Lung (tissue), 16 donors: ENCODE data around the gene ZSCAN16. TPM values are rescaled to one million over a fixed set of nuclear protein-coding genes. Genes with fewer than 3 reads are reported as not detected.
"Not testable (repeated sequence)": the region's sequence is repeated elsewhere in the genome, so short reads cannot be mapped to it uniquely, and the experiment has no call there.

Experiments
- ATAC-seq: fragments of 200-7000 bp; cut with Tn5 transposase; one replicate; pipeline ENCODE4 v1.9.1; 2020; ENCODE audit warnings: moderate number of reproducible peaks; ENCODE audit not compliant: insufficient read depth, low FRiP score
- DNase-seq, 3 donors: peaks; one replicate each; pipeline ENCODE4 v3.0.0-alpha.2; 2013 to 2017
- H3K27ac ChIP-seq, 2 donors: one replicate each; pipeline ENCODE4 v1.5.1; 2013; ENCODE audit warnings: mild to moderate bottlenecking in 2 of 2, moderate library complexity in 2 of 2, control low read depth in 1 of 2, inconsistent platforms in 1 of 2, low read depth in 1 of 2, low read length in 1 of 2
- H3K27me3 ChIP-seq, 3 donors: one replicate each; pipeline ENCODE4 v1.5.1; 2013; ENCODE audit warnings: low read length in 2 of 3; ENCODE audit not compliant: control insufficient read depth in 3 of 3, insufficient read depth in 3 of 3
- H3K36me3 ChIP-seq, 4 donors: one replicate each; pipeline ENCODE4 v1.5.1; 2013; ENCODE audit warnings: low read length in 4 of 4, mild to moderate bottlenecking in 1 of 4, moderate library complexity in 1 of 4; ENCODE audit not compliant: control insufficient read depth in 4 of 4, insufficient read depth in 4 of 4
- H3K4me1 ChIP-seq, 5 donors: one replicate each; pipeline ENCODE4 v1.5.1; 2013; ENCODE audit warnings: low read length in 5 of 5, mild to moderate bottlenecking in 2 of 5, moderate library complexity in 1 of 5; ENCODE audit not compliant: control insufficient read depth in 5 of 5, insufficient read depth in 5 of 5
- H3K4me3 ChIP-seq: one replicate; pipeline ENCODE4 v1.5.1; 2013; ENCODE audit warnings: mild to moderate bottlenecking, control low read depth, moderate library complexity
- H3K9ac ChIP-seq, 2 donors: one replicate each; pipeline ENCODE4 v1.5.1; 2013; ENCODE audit warnings: low read length in 2 of 2, control low read depth in 1 of 2; ENCODE audit not compliant: insufficient read depth in 1 of 2
- H3K9me3 ChIP-seq, 4 donors: one replicate each; pipeline ENCODE4 v1.5.1; 2013; ENCODE audit warnings: low read length in 3 of 4, mild to moderate bottlenecking in 1 of 4, moderate library complexity in 1 of 4; ENCODE audit not compliant: control insufficient read depth in 4 of 4, insufficient read depth in 3 of 4
- WGBS, 2 donors: extraction: QIAGEN DNeasy Blood & Tissue Kit; methylation state at CpG; one replicate each; pipeline ENCODE4 v1.1.7; 2013; 5-methylcytosine and 5-hydroxymethylcytosine counted together
- long read RNA-seq, 5 donors: transcript quantifications; one replicate each; lab custom pipeline, GENCODE V29; 2026
- polyA plus RNA-seq, 2 donors: library from polyadenylated mRNA; stranded (reverse); fragments of 200-250 nt; gene quantifications; one replicate each; pipeline ENCODE4 v1.2.1, GENCODE V29; 2013
- total RNA-seq, 2 donors: library from RNA; depleted of rRNA in 1 of 2; stranded (reverse); fragments of >200 nt in 1 of 2; gene quantifications; one replicate each; pipeline ENCODE4 v1.2.1, GENCODE V29; 2014 to 2021
- TF ChIP-seq, protein P1 (sequence below): IDR thresholded peaks from 2 replicates; pipeline ENCODE4 v1.5.1; 2012; ENCODE audit warnings: mild to moderate bottlenecking; ENCODE audit errors: control extremely low read depth, extremely low read depth
- donor health status: control.
- donor health status: control.
- donor health status: Bipolar disorder and iron deficiency.
- donor health status: healthy.
- donor health status: DM: yes; HTN: yes; CAD: no.

ZSCAN16 gene
- total RNA-seq, result 1 to 10 TPM; 5.0 to 7.1 TPM
- polyA plus RNA-seq, result 10 to 100 TPM in 1 of 2 donors, 1 to 10 TPM in 1; 4.5 to 10.2 TPM
- long read RNA-seq, donor 1, partial matches to known transcripts, result 56 of 57 reads
- long read RNA-seq, donor 1, other reads (novel, unspliced or antisense), result 0 of 57 reads
- long read RNA-seq, donor 2, result 0 reads
- long read RNA-seq, donor 3, result 0 reads
- long read RNA-seq, donor 4, partial matches to known transcripts, result 31 of 32 reads
- long read RNA-seq, donor 4, other reads (novel, unspliced or antisense), result 0 of 32 reads
- long read RNA-seq, donor 5, partial matches to known transcripts, result 67 of 68 reads
- long read RNA-seq, donor 5, other reads (novel, unspliced or antisense), result 0 of 68 reads

DNA sequence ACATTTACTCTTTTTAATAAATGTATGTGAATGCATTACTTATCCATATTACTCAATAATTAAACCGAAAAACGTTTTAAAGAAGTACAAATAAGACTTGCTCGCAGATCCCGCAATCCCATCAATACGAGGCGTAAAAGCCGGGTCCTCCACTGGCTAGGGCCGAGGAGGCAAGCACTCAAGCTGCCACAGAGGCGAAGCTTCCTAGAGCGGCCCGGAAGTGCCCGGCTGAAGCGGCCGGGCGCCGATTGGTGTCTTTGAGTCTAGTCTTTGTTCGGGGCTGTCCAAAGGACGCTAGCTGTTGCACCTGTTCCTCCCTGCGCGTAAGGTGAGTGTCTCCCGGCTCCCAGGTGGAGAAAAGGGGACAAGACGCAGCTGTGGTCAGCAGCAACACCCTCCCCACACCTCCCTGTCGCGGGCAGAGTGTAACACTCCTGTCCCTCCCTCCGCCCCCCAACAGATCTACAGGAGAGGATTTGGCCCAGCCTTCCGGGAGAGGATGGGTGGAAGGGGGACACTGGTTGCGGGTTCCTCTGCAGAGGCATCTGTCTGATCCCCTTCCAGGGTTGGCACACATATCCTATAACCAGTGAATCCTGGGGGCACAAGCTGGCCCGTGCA is at the start of gene ZSCAN16:
Gene ZSCAN16 (plus strand): TSS at position 260 of the 621 bp plus-strand sequence. CDS start 835 bp downstream, outside the sequence.
- H3K27me3 ChIP-seq, result no peaks in the 10 kb centered on the region
- WGBS, 2 donors, result 0% methylated on average over 28 of the region's 28 CpGs
- H3K9ac ChIP-seq, result peak within 1 kb of the TSS; percentile 83 to 89
- peak; percentile 99 for ATAC-seq
- H3K27ac ChIP-seq, result peak within 1 kb of the TSS; percentile 58 to 88
- no peaks in the 10 kb centered on the region for H3K9me3 ChIP-seq
- peak within 1 kb of the TSS; percentile 65 for H3K4me3 ChIP-seq
- DNase-seq, result peak; percentile 75 to 90 (median 81)
- TF ChIP-seq, protein P1, sequence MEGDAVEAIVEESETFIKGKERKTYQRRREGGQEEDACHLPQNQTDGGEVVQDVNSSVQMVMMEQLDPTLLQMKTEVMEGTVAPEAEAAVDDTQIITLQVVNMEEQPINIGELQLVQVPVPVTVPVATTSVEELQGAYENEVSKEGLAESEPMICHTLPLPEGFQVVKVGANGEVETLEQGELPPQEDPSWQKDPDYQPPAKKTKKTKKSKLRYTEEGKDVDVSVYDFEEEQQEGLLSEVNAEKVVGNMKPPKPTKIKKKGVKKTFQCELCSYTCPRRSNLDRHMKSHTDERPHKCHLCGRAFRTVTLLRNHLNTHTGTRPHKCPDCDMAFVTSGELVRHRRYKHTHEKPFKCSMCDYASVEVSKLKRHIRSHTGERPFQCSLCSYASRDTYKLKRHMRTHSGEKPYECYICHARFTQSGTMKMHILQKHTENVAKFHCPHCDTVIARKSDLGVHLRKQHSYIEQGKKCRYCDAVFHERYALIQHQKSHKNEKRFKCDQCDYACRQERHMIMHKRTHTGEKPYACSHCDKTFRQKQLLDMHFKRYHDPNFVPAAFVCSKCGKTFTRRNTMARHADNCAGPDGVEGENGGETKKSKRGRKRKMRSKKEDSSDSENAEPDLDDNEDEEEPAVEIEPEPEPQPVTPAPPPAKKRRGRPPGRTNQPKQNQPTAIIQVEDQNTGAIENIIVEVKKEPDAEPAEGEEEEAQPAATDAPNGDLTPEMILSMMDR, result no peak
- H3K4me1 ChIP-seq, result peaks cover 0 to 13% (median 3%) of the 10 kb centered on the region in 5 donors
- H3K36me3 ChIP-seq, result peaks cover 3 to 21% (median 9%) of the 10 kb centered on the region in 4 donors

DNA sequence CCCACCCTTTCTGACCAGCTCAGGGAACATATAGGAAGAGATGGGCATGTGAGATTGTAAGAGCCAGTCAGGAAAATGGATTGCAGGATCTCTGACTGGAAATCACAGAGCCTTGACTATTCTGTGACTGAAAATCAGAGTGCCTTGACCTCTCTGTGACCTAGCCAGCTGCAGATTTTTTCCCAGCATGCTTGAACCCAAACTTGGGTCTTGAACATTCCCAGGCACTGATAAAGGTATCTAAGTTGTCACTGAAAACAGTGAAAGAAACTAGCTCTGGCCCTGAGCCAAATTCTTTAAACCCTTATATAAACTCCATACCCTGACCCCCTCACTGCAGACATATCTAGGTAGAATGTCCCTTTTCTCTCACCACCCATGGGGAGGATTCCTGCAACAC is 46.4 kb upstream of the ZSCAN16 start:
- peak in 2 of 3 donors; percentile 1 to 4 for DNase-seq
- TF ChIP-seq, protein P1, result no peak
- Histone ChIP-seq H3K27me3 (no peaks in the 10 kb centered on the region), H3K9ac (no peak overlapping the region), H3K36me3 (peaks cover 0 to 4% (median 0%) of the 10 kb centered on the region in 4 donors), H3K4me3 (no peak overlapping the region), H3K27ac (no peak overlapping the region), H3K4me1 (peaks cover 0 to 6% (median 0%) of the 10 kb centered on the region in 5 donors), H3K9me3 (no peaks in the 10 kb centered on the region)
- no peak for ATAC-seq

DNA sequence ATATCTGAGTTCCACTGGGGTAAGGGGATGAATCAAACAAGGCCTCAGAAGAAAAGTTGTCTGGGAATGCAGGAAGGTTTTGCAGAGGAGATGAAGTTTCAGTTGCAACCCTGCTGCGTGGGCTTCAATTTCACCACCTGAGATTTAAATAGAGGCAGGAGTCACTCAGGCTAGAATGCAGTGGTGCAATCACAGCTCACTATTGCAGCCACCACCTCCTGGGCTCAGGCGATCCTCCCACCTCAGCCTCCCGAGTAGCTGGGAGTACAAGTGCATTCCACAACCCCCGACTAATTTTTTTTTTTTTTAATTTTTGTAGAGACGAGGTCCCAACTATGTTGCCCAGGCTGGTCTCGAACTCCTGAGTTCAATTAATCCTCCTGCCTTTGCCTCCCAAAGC is 45.6 kb upstream of the ZSCAN16 start:
- no peak for ATAC-seq
- TF ChIP-seq, protein P1, result no peak
- Histone ChIP-seq H3K27me3 (no peaks in the 10 kb centered on the region), H3K27ac (no peak overlapping the region), H3K9me3 (no peaks in the 10 kb centered on the region), H3K4me1 (peaks cover 0 to 6% (median 0%) of the 10 kb centered on the region in 5 donors), H3K9ac (no peak overlapping the region), H3K4me3 (no peak overlapping the region), H3K36me3 (peaks cover 0 to 4% (median 0%) of the 10 kb centered on the region in 4 donors)
- DNase-seq, result no peak
- WGBS, 2 donors, result 88 to 91% methylated on average over 6 of the region's 6 CpGs

DNA sequence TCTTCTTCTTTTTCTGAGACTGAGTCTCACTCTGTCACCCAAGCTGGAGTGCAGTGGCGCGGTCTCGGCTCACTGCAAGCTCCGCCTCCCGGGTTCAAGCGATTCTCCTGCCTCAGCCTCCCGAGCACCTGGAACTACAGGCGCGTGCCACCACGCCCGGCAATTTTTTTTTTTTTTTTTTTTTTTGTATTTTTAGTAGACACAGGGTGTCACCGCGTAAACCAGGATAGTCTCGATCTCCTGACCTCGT is 44.1 kb upstream of the ZSCAN16 start, which contains the start of gene ZNF165:
Gene ZNF165 (plus strand): TSS at position 188 of the 250 bp plus-strand sequence. CDS start 4,913 bp downstream, outside the sequence.
- H3K4me1 ChIP-seq, H3K9me3 ChIP-seq, DNase-seq, H3K36me3 ChIP-seq, H3K27me3 ChIP-seq: not testable (repeated sequence)
- H3K9ac ChIP-seq, result peak within 1 kb of the TSS; percentile 89 to 96
- peak within 1 kb of the TSS; percentile 89 to 95 for H3K27ac ChIP-seq
- peak within 1 kb of the TSS; percentile 57 for H3K4me3 ChIP-seq
- 0 to 1% methylated on average over 15 of the region's 15 CpGs for WGBS, 2 donors
- peak; percentile 12 for ATAC-seq
